Upper lobe of left lung (tissue), 4 donors: ENCODE results near the gene PDE8A.

Experiments
- POLR2A ChIP-seq, 4 donors: fragments of 450-650 bp; IDR thresholded peaks; one replicate each; pipeline ENCODE4 v1.5.1; 2016 to 2017; ENCODE audit warnings: antibody characterized with exemption in 4 of 4, mild to moderate bottlenecking in 2 of 4
- POLR2AphosphoS5 ChIP-seq, 2 donors: sonication (generic); formaldehyde crosslinking; IDR thresholded peaks; one replicate each; pipeline ENCODE4 v1.5.1; 2017; ENCODE audit warnings: antibody characterized with exemption in 2 of 2
- TF ChIP-seq, protein P1 (sequence below), 6 experiments: fragments of 450-650 bp in 4 of 6; fragments of 200-600 bp in 2 of 6; sonication (generic) in 2 of 6; IDR thresholded peaks; one replicate each; pipeline ENCODE4 v1.5.1; 2016 to 2019; ENCODE audit warnings: antibody characterized with exemption in 6 of 6

DNA sequence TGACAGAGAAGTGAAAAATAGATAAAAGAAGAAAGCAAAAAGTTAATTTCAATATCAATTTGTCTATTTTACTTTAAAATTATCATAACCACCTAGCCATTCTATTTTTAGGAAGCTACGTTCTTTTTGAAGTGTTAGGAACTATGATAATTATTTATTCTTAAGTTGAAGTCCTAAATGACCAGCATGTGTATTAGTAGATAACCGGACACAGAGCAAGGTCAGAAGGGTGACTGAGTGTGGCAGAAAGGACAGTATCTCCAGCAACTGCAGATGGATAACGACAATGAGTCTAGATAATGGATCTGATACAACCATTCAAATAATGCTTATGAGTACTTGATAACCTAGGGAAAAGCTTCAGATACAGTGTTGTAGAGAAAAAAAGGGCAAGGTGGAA is 198.0 kb downstream of the PDE8A start:
- TF ChIP-seq, protein P1, sequence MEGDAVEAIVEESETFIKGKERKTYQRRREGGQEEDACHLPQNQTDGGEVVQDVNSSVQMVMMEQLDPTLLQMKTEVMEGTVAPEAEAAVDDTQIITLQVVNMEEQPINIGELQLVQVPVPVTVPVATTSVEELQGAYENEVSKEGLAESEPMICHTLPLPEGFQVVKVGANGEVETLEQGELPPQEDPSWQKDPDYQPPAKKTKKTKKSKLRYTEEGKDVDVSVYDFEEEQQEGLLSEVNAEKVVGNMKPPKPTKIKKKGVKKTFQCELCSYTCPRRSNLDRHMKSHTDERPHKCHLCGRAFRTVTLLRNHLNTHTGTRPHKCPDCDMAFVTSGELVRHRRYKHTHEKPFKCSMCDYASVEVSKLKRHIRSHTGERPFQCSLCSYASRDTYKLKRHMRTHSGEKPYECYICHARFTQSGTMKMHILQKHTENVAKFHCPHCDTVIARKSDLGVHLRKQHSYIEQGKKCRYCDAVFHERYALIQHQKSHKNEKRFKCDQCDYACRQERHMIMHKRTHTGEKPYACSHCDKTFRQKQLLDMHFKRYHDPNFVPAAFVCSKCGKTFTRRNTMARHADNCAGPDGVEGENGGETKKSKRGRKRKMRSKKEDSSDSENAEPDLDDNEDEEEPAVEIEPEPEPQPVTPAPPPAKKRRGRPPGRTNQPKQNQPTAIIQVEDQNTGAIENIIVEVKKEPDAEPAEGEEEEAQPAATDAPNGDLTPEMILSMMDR (IDR thresholded peaks at IDR 0.05), result no peak
- TF ChIP-seq POLR2A (IDR thresholded peaks at IDR 0.05) (no peak), POLR2AphosphoS5 (IDR thresholded peaks at IDR 0.05) (no peak)
